Pancreas (tissue), 10 donors: ENCODE data around the gene PCLO. TPM values are rescaled to one million over a fixed set of nuclear protein-coding genes. Genes with fewer than 3 reads are reported as not detected.

Experiments
- ATAC-seq, 4 donors: fragments of 200-7000 bp; cut with Tn5 transposase; one replicate each; pipeline versions ENCODE4 v1.8.0 to v1.9.1; 2020; ENCODE audit warnings: mild to moderate bottlenecking in 4 of 4, moderate library complexity in 4 of 4
- DNase-seq, 6 donors: peaks; one replicate each; pipeline ENCODE4 v3.0.0-alpha.2; 2020
- FAIRE-seq: peaks from 2 replicates; lab custom pipeline; 2012; peaks lifted over from hg19 to GRCh38; lab: Jason Lieb, UNC
- H3K27ac ChIP-seq, 4 donors: fragments of 200-600 bp; sonication (generic); 1 replicate in 3 of 4; 2 replicates in 1 of 4; pipeline versions ENCODE4 v1.5.0 to v1.8.0; 2020
- H3K27me3 ChIP-seq, 4 donors: fragments of 200-600 bp; one replicate each; pipeline ENCODE4 v1.8.0; 2021
- H3K36me3 ChIP-seq, 3 donors: fragments of 200-600 bp; sonication (generic) in 1 of 3; one replicate each; pipeline versions ENCODE4 v1.5.0 to v1.8.0; 2020 to 2021
- H3K4me1 ChIP-seq, 3 donors: fragments of 200-600 bp; one replicate each; pipeline ENCODE4 v1.8.0; 2021
- H3K4me3 ChIP-seq, 4 donors: fragments of 200-600 bp; sonication (generic) in 2 of 4; one replicate each; pipeline versions ENCODE4 v1.5.0 to v1.8.0; 2020 to 2021
- H3K9me3 ChIP-seq, 4 donors: fragments of 200-600 bp; one replicate each; pipeline ENCODE4 v1.8.0; 2021
- CTCF ChIP-seq, 4 donors: fragments of 200-600 bp; sonication (generic) in 3 of 4; IDR thresholded peaks; one replicate each; pipeline versions ENCODE4 v1.5.0 to v1.8.0; 2021; ENCODE audit warnings: antibody characterized with exemption in 4 of 4
- WGBS, 2 donors: extraction: QIAGEN DNeasy Blood & Tissue Kit; methylation state at CpG; one replicate each; pipeline ENCODE4 v1.1.7; 2013; 5-methylcytosine and 5-hydroxymethylcytosine counted together
- intact Hi-C, 3 donors: fragments of 100-400 bp; cut with DNase I; formaldehyde crosslinking; loops; one replicate each; pipeline versions ENCODE4 v1.11.1 to v1.14.2; 2022
- polyA plus RNA-seq, 2 donors: library from polyadenylated mRNA; stranded (reverse); fragments of 200-250 nt; gene quantifications; one replicate each; pipeline ENCODE4 v1.2.3, GENCODE V29; 2013
- total RNA-seq, 6 donors: library from RNA; stranded (reverse); fragmentation: NEBNext Ultra II Directional in 4 of 6; extraction: Animal tissue kit (Norgen Biotek cat#: 25700) in 4 of 6; gene quantifications; one replicate each; pipeline versions ENCODE4 v1.2.1 to v1.2.4, GENCODE V29; 2021 to 2023
- donor health status: healthy with polysubstance abuse.
- donor health status: DM: no; HTN: no; CAD: no; lungs with moderate emphysema.
- donor health status: DM: no; HTN: no; CAD: no.
- donor health status: control.
- donor health status: control.
- donor health status: Bipolar disorder and iron deficiency.
- donor health status: DM: yes; HTN: yes; CAD: no.
- donor health status: DM: no; HTN: no; CAD: no.
- donor health status: DM: no; HTN: no; CAD: no.
- donor health status: DM: yes; HTN: yes; CAD: no.

The PCLO gene
- total and polyA plus RNA-seq, 8 donors, result 1.9 to 5.6 (median 4.6) TPM

GRCh38 chr7:82839555-82839954 lies 323.1 kb downstream of the PCLO start:
- no peak for ATAC-seq
- no peak for TF ChIP-seq CTCF (IDR thresholded peaks at IDR 0.05)
- Histone ChIP-seq H3K27ac (no peak overlapping the region), H3K27me3 (no peaks in the 10 kb centered on the region), H3K4me1 (no peaks in the 10 kb centered on the region), H3K4me3 (no peak overlapping the region), H3K36me3 (no peaks in the 10 kb centered on the region), H3K9me3 (no peaks in the 10 kb centered on the region)
- no peak for FAIRE-seq
- no peak for DNase-seq
- 76 to 85% methylated on average over 4 of the region's 4 CpGs for WGBS, 2 donors
- intact Hi-C loops, result no loop called here

GRCh38 chr7:82839063-82839462 lies 323.6 kb downstream of the PCLO start:
- ATAC-seq (no peak), FAIRE-seq (no peak), DNase-seq (no peak)
- Histone ChIP-seq H3K9me3 (no peaks in the 10 kb centered on the region), H3K36me3 (no peaks in the 10 kb centered on the region), H3K27ac (no peak overlapping the region), H3K27me3 (no peaks in the 10 kb centered on the region), H3K4me1 (no peaks in the 10 kb centered on the region), H3K4me3 (no peak overlapping the region)
- intact Hi-C loops, result no loop called here
- TF ChIP-seq CTCF (IDR thresholded peaks at IDR 0.05), result no peak

GRCh38 chr7:82838314-82838713 lies 324.4 kb downstream of the PCLO start:
- no peak for TF ChIP-seq CTCF (IDR thresholded peaks at IDR 0.05)
- H3K36me3 ChIP-seq, result no peaks in the 10 kb centered on the region
- FAIRE-seq (peak; percentile 20), ATAC-seq (no peak), DNase-seq (no peak)
- H3K9me3 ChIP-seq, result no peaks in the 10 kb centered on the region
- no peak overlapping the region for H3K4me3 ChIP-seq
- no peaks in the 10 kb centered on the region for H3K4me1 ChIP-seq
- H3K27me3 ChIP-seq, result no peaks in the 10 kb centered on the region
- intact Hi-C loops, result no loop called here
- H3K27ac ChIP-seq, result no peak overlapping the region

GRCh38 chr7:82823073-82823472 lies 339.6 kb downstream of the PCLO start:
- intact Hi-C loops, result no loop called here
- FAIRE-seq (no peak), ATAC-seq (no peak), DNase-seq (no peak)
- H3K27ac ChIP-seq, result no peak overlapping the region
- H3K9me3 ChIP-seq, result no peaks in the 10 kb centered on the region
- no peaks in the 10 kb centered on the region for H3K4me1 ChIP-seq
- no peak overlapping the region for H3K4me3 ChIP-seq
- no peak for TF ChIP-seq CTCF (IDR thresholded peaks at IDR 0.05)
- H3K36me3 ChIP-seq, result no peaks in the 10 kb centered on the region
- WGBS, 2 donors, result 68 to 78% methylated on average over 2 of the region's 2 CpGs
- no peaks in the 10 kb centered on the region for H3K27me3 ChIP-seq

GRCh38 chr7:82821037-82821436 lies 341.6 kb downstream of the PCLO start:
- intact Hi-C loops, result no loop called here
- TF ChIP-seq CTCF (IDR thresholded peaks at IDR 0.05), result no peak
- 96 to 100% methylated on average over 1 of the region's 1 CpG for WGBS, 2 donors
- no peak for DNase-seq
- Histone ChIP-seq H3K4me3 (no peak overlapping the region), H3K27ac (no peak overlapping the region), H3K4me1 (no peaks in the 10 kb centered on the region), H3K9me3 (no peaks in the 10 kb centered on the region), H3K27me3 (no peaks in the 10 kb centered on the region), H3K36me3 (no peaks in the 10 kb centered on the region)
- no peak for FAIRE-seq
- ATAC-seq, result no peak
